Stimulated activated CD4-positive, alpha-beta T cell treated with anti-CD3 and anti-CD28 coated beads, Interleukin-2, amount 100 ng/mL, for 4 hours (primary cell): ENCODE measurements around the gene DNALI1.

Experiments used
- DNase-seq: peaks from one replicate; pipeline ENCODE4 v3.0.0-alpha.2; 2020; ENCODE audit warnings: low read depth

DNALI1 gene

DNA sequence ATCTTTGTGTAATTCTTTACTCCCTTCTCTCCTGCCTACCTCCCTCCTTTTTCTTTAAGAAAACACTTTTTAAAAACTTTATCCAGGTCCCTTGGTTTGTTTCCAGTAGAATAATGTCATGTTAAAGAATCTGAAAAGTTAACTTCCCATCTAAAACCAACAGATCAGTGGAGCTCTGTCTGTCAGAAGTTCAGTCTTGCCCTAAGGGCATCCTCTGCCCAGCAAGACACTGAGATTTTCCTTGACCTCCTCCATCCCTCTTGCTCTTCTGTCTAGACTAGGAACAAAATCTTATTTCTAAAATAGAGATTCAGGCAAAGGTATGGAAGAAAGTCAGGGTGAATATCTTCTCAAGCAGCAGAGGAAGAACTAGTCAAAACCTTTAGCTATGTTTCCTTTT is 44.7 kb downstream of the DNALI1 start:
- no peak for DNase-seq

DNA sequence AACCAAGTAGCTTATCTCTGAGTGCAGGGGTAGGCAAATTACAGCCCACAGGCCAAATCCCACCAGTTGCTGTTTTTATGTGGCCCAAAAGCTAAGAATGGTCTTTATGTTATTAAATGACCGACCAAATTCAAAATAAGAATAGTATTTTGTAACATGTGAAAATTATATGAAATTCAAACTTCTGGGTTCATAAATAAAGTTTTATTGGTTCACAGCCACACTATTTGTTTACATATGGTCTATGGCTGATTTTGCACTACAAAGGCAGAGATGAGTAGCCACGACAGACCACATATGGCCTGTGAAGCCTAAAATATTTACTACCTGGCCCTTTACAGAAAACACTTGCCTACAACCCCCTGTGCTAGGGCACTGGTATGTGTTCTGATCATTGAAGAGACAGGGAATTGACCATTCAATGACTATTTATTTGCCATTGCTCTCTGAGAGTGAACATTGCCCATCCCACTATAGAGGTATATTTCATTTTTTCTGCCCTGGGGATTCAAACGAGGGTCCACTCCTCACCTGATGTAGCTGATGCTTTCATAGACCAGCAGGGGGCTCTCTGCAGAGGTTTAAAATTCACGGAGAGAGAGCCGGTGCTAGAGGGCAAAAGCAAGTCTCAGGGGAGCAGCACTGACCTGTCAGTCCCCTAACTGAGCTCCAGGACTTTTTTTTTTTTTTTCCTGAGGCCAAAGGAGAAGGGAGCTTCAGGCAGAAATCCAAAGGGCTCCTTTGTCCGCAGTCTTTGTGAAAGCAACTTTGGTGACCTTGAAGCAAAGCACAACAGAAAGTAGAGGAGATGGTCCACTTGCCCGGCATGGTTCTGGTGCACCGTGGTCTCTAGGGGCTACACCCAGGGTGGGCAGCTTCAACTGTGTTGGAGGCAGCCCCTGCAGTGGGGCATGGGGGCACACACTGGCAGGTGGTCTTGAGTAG is 46.3 kb downstream of the DNALI1 start:
- peak; percentile 13 for DNase-seq

DNA sequence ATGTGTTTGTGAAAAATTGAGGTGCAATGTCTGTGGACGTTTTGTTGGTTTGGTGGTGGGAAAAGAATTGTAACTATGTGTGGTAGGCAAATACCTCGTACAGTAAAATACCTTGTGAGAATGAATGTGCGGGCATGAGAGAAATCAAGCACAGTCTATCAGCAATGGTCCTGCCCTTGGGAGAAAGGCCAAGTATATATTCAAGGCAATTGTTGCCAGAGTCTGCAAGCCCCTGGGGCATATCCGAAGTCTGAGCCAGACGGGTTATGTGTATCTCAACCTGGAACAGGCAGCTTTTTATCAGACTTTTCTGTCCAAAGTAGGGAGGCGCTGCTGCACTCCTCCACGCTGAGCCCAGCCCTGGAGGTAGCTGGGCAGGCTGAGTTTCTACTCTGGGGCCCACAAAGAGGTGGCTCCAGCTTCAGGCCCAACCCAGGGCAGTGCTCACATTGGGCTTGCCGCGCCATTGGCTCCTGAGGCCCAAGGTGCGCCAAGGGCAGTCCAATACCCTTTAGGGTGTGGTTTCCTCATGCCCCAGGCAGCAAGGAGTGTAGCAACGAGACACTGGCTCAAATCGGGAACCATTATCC is 48.4 kb downstream of the DNALI1 start:
- DNase-seq = no peak

DNA sequence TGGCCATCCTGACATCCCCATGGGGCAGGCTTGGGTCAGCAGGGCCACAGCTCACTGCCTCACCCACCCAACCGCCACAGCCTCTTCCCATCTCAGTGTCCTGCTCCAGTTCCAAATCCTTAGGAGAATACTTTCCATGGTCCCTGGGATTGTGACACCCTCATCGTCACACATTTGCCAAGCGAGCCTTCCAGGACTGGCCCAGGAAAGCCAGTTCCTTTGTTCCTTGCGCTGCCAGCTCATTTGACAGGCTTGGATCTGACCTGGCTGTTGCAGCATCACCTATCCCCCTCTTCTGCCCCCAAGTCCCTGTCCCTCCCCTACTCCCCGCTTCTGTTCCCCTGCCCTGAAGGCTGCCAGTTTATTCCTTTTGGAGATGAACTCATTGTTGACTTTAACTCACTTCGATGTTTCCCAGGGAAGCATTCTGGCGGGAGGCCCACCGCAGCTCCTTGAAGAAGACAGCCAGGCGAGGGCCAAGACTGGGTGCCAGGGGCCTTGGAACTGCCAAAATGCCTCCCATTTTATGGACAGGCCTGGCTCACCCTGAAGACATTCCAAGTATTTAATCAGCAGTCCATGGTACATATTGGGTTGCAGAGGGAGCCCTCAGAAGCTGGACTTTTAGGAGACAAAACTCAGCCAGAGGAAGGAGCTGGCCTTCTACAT is 49.2 kb downstream of the DNALI1 start:
- no peak for DNase-seq

DNA sequence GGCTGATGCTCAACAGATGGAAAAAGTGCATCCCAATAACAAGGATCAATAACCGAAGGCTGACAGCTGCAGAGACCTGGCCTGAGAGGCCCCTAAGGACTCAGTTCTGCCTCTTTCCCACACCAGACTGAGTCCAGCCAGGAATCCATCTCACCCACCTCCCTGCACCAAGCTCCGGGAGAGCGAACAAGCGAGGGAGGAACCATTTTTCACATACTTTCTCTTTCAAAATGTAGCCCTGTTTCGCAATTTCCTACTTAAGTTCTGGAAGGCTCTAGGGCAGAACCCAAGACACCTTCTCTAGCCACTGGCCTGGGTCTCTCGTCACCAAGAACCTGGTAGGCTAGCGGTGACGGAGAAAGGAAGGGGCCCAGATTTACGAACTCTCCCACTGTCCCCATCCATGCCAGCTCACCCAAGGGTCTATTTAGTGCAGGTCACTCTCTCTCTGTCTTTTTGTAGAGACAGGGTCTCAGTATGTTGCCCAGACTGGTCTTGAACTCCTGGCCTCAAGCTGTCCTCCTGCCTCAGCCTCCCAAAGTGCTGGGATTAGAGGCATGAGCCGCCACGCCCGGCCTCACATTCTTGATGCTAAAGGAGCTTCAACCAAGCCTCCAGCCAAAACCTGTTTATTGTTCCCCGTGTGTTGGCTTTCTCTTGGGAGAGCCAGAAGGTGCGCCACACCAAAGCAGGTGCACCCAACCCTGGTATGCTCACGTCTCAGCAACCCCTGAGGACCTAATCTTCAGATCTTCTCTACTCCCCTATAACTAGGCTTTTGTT is 49.9 kb downstream of the DNALI1 start:
- no peak for DNase-seq

DNA sequence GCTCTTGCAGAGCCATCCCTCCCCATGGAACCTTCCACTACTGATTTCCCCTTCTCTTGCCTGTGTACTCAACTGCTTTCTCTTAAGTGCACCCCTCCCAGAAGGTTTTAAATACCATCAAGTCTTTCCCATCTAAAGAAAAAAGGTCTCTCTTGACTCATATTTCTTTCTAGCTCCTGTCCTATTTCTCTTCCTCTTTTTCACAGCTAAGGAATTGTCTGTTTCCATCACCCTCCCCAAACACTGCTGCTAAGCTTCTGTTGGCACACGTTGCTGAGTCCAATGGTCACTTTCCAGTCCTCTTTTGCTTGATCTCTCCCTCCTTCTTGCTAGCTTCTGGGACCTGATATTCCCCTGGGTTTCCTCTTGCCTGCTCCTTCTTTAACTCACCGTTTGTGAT is 52.3 kb downstream of the DNALI1 start:
- no peak for DNase-seq

DNA sequence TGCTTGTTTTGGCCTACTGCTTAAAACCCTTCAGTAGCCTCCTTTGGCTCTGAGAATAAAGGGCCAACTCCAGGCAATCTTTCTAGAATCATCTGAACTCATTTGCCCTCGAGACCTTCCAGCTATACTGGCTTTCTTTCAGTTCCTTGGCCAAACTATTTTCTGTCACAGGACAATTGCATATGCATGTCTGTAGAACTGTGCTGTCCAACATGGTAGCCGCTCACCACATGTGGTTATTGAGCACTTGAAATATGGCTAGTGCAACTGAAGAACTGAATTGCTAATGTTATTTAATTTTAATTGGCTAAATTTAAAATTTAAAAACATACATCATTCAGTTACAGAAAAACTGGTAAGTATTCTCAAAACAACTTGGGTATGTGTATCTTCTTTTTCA is 53.3 kb downstream of the DNALI1 start:
- DNase-seq = no peak

DNA sequence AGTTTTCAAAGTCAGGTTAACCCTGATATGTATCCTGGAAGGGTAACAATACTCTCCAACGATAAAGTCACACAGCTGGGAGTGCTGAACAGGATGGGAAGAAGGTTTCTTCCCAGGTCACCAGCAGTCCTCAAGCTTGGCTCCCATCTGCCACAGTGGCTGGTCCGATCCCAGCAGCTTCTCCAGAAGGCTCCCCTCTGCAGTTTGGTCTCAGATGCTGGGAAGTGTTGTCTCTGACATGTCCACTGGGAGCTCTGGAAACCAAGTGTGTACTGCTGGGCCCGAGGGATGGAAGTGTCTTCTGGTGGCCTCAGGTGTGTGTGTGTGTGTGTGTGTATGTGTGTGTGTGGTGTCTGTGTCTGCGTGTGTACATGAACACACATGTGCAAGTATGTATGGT is 55.4 kb downstream of the DNALI1 start:
- DNase-seq = no peak

DNA sequence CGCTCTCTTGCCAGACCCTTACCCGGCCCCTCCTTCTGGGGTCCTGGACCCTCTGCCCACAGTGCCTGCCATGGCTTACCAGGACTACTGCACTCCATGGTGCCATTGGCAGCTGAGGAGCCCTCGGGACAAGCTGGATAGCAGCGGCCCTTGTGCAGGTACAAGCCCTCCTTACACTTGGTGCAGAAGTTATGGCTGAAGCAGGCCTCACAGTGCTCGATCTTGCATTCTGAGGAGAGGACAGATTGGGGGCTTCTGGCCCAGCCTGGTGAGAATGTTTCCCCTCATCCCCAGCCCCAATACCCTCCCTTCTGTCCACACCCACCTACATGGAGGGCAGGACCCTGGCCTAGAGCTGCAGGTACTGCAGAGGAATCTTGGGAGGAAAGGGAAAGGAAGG is 57.4 kb downstream of the DNALI1 start:
- DNase-seq = no peak

DNA sequence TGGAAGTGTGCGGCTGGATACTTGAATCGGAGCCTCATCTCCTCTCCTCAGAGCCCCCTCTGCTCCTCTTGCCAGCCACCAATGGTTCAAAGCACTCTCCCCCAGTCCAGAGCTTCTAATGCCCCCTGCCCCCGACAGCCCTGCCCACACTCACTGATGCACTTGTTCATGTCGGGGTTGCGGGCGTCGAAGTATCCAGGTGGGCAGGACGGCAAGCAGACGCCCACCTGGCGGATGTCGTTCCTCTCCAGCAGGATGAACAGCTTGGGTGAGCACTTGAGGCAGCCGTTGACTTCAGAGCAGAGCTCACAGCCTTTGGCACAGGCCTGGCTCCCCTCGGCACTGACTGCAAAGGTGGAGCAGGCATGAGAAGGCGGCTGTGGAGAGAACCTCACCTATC is 59.6 kb downstream of the DNALI1 start:
- DNase-seq = no peak
